GM12865 (cell line): ENCODE data around the gene SNRNP27.

Experiments
- DNase-seq: peaks from one replicate; pipeline ENCODE4 v3.0.0; 2010; ENCODE audit warnings: low read depth
- H3K4me3 ChIP-seq: 2 replicates; pipeline ENCODE4 v1.5.1; 2011; ENCODE audit warnings: mild to moderate bottlenecking, low read depth, low read length, control low read depth
- CTCF ChIP-seq: IDR thresholded peaks from 2 replicates; pipeline ENCODE4 v1.5.1; 2011; ENCODE audit warnings: low read length, control low read depth, low read depth, inconsistent platforms; ENCODE audit not compliant: insufficient read depth; ENCODE audit errors: missing control alignments

The SNRNP27 gene, protein sequence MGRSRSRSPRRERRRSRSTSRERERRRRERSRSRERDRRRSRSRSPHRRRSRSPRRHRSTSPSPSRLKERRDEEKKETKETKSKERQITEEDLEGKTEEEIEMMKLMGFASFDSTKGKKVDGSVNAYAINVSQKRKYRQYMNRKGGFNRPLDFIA

GRCh38 chr2:69893684-69894551, at the start of gene SNRNP27:
SNRNP27 (plus strand) TSS chr2:69893956; CDS start chr2:69893985, 29 bp downstream.
- no peak for TF ChIP-seq CTCF
- H3K4me3 ChIP-seq = peak within 1 kb of the TSS; percentile 71
- peak; percentile 89 for DNase-seq

DNA sequence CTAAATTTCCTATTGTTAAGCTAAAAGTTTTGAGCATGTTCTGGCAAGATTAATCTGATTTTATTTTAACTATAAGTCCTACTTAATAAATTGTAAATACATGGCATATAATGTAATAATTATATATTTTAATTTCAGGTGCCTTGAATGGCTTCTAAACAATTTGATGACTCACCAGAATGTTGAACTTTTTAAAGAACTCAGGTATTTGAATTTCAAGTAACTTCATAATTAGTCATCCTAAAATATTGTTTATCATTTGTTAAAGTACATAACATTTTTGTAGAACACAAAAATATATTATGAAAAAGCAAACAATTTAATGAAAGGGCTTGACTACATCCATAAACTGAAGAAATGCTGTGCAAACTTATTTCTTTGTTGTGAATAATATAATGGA, 49.8 kb upstream of the SNRNP27 start:
- no peak overlapping the region for H3K4me3 ChIP-seq
- TF ChIP-seq CTCF = no peak
- no peak for DNase-seq

DNA sequence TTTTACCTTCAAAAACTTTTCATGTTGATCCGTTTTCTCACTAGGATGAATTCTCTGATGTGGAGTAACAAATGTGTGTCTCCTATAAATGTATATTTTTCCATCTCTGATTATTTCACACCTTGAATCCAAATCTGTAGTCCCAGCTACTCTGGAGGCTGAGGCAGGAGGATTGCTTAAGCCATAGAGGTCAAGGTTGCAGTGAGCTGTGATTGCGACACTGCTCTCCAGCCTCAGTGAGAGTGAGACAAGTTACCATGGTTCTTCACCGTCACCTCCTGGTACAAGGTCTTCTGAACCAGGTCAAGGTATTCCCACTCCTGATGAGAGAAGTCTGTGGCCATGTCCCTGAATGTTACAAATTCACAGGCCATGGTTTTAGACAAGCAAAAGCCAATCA, 49.2 kb upstream of the SNRNP27 start:
- DNase-seq = no peak
- TF ChIP-seq CTCF = no peak

DNA sequence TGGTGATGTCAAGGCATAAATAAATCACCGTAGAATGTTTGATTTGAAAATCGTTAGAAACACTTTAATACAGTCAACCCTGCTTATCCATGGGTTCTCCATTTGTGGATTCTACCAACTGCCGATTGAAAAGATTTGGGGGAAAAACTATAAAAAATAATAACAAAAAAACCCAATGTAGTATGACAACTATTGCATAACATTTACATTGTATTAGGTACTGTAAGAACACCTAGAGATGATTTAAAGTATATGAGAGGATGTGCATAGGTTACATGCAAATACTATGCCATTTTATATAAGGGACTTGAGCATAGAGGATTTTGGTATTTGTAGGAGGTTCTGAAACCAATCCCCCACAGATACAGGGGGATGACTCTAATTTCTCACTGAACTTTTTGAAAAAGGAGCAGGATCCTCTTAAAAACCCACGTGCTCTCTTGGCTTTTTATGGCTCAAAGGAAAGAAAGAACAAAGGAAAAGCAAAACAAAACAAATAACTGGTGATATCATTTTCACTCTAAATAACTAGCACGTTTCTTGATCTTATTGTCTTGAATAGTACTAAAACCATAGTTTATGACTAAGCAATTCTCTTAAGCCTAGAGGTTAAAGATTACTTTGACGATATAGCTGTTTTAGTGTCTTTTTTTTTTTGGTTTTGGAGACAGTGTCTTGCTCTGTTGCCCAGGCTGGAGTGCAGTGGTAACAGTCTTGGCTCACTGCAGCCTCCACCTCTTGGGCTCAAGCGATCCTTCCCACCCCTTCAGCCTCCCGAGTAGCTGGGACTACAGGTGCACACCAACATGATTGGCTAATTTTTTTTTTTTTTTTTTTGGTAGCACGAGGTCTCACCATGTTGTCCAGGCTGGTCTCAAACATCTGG, 47.3 kb upstream of the SNRNP27 start:
- H3K4me3 ChIP-seq = no peak overlapping the region
- no peak for DNase-seq
- no peak for TF ChIP-seq CTCF

More for the DNA sequence above, 49.2 kb upstream of the SNRNP27 start:
- no peak overlapping the region for H3K4me3 ChIP-seq

- no peak overlapping the region for H3K4me3 ChIP-seq
- DNase-seq = no peak
- no peak for TF ChIP-seq CTCF
Observed at GRCh38 chr2:69847068-69847828, 46.5 kb upstream of the SNRNP27 start.

DNA sequence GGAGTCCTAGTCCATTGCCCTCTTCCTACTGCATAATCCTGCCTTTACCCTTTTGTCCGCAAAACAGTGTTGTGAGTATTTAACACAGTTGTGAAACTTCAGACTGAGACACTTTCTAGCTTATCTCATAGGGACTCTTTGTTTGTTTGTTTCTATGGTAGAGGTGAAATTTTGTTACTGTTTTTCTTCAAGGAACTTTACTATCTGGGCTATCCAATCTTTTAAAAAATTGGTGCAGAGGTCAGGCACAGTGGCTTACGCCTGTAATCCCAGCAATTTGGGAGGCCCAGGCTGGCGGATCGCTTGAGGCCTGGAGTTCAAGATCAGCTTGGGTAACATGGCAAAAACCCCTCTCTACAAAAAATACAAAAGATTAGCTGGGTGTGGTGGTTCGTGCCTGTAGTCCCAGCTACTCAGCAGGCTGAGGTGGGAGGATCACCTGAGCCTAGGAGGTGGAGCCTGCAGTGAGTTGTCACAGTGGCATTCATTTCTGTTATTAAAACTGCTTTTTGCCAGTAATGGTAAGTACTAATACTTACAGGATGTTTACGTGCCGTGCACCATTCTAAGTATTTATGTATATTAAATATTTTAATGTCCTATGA, 45.5 kb upstream of the SNRNP27 start:
- TF ChIP-seq CTCF = no peak
- DNase-seq = no peak
- no peak overlapping the region for H3K4me3 ChIP-seq
